Endometrial microvascular endothelial cells (primary cell): ENCODE results near the gene CCSER1. TPM values are rescaled to one million over a fixed set of nuclear protein-coding genes. Genes with fewer than 3 reads are reported as not detected.

Experiments used
- in situ Hi-C: cut with HindIII; loops from 2 replicates; pipeline ENCODE4 v1.10.0; 2017; ENCODE audit warnings: low sequenced_read_pairs, low pct_unique_long_range_greater_than_20kb; ENCODE audit errors: inconsistent ontology term
- total RNA-seq: library from RNA; depleted of rRNA; stranded (reverse); fragments of >200 nt; gene quantifications from one replicate; pipeline ENCODE4 v1.2.3, GENCODE V29; 2015; ENCODE audit errors: inconsistent ontology term

The CCSER1 gene
- total RNA-seq, result 2.0 TPM

DNA sequence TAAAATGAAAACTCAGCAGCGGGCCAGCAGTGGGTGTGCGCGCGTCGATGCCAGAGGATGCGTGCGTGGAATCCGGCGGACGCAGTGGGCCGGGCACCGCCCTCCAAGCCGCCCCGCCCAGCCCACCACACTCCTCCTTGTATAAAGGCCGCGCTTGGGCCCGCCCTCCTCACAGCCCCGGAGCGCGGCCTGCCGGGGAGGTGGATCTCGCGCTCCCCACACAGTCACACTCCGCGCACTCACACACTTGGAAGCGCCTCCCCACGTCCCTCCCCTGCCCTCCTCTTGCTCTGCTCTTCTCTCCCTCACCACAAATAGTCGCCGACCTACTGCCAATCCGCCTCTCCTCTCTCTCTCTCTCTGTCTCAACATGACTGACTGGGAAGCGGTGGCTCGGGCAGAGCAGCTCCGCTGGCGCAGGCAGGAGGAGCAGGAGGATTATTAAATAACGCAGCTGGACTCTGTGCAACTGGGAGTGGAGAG, at the start of gene CCSER1:
TSS of gene CCSER1 (plus strand) at position 172 of the 483 bp plus-strand sequence.
- in situ Hi-C loops, result no loop called here

- in situ Hi-C loops, result no loop called here
These were observed 48.8 kb upstream of the CCSER1 start for GRCh38 chr4:90078440-90078839.

DNA sequence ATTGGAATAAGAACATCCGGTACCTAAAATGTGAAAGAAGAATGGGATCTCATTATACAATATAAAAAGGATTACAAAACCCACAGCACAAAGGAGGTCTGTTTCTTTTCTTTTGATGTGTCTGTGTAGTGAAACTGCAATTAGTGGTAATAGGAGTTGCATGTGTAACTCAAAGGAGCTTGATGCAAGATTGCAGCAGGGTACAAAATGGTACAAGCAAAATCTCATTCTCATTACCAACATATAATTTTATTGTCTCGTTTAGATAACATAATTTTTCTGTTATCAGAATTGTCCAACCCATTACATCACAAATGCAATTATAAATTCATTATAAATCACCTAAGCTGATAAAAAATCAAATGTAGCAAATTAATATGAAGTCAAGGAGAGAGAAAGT, 47.1 kb upstream of the CCSER1 start:
- in situ Hi-C loops, result no loop called here

GRCh38 chr4:90081432-90082144, 45.6 kb upstream of the CCSER1 start:
- in situ Hi-C loops, result no loop called here

DNA sequence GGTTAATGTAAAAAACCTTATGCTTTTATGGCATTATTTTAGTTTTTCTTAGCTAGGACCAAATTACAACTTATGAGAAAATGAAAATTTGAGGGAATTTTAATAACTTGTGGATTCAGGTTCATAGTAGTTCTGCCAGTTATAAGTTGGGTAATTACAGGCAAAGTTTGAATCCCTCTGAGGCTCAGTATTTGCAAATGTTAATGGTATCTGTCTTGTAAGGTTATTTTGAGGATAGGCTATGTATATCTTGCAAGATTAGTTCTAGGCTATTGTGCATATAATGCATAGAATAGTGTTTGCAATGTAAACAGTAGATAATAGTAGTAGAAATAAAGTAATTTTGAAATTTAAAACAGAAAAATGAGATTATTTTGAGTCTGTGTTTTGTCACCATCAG, 44.7 kb upstream of the CCSER1 start:
- in situ Hi-C loops, result no loop called here

GRCh38 chr4:90084277-90084966, 42.8 kb upstream of the CCSER1 start:
- in situ Hi-C loops, result no loop called here

DNA sequence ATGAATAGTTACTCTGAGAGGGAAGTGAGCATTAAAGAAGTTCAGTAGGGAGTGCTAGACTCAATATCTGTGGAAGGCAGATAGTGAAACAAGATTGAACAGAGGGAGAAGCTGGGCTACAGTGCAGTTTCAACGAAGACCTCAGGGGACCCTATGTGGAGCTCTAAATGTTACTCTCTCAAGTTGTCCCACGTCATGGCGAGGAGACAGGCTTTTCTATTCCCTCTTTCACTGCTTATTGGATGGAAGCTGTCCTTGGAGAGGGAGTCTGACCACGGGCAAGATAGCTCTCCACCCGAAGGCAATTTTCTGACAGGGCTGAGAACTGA, 42.3 kb upstream of the CCSER1 start:
- in situ Hi-C loops, result no loop called here

DNA sequence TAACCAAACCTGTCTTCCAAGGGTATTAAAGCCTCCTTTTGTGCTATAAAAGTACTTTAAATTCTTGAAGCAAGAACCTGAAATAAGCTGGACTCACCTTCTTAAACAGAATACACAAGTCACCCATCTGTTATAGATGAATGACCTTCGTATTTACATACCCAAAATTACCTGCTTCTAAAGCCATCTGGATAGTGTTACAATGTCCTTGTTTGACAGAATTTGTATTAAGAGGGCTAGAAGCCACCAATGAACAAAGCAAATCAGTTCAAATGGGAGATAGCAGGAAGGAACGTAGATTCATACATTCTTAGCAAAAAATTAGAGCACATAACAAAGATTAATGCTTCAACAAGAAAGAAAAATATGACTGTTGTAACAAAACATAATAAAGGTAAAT, 33.7 kb upstream of the CCSER1 start:
- in situ Hi-C loops, result no loop called here

DNA sequence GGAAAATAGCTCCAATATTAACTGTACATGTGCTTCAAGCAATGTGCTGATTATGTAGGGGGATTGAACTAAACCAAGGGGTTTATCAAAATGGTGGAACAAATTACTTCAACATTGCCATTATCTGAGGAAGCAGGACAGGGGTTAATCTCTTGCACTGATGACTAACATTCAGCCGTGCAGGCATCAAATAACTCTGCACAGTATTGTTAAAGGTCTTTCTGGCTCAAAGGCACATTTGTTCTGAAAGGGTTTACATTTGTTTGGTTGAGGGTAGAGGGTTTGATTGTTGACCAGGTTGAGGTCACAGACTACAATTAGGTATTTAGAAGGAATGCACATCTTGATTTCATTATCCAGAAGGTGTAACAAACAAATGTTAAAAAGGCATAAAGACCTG, 32.2 kb upstream of the CCSER1 start:
- in situ Hi-C loops, result no loop called here

- in situ Hi-C loops, result no loop called here
These were observed 27.4 kb upstream of the CCSER1 start for GRCh38 chr4:90099812-90100211.

GRCh38 chr4:90103991-90104390, 23.2 kb upstream of the CCSER1 start:
- in situ Hi-C loops, result no loop called here

- in situ Hi-C loops, result no loop called here
These were observed 21.9 kb upstream of the CCSER1 start for GRCh38 chr4:90105274-90105673.

GRCh38 chr4:90112715-90113114, 14.5 kb upstream of the CCSER1 start:
- in situ Hi-C loops, result no loop called here

GRCh38 chr4:90113881-90114457, 13.2 kb upstream of the CCSER1 start:
- in situ Hi-C loops, result no loop called here

- in situ Hi-C loops, result no loop called here
These were observed 8.5 kb upstream of the CCSER1 start for GRCh38 chr4:90118527-90119195.

DNA sequence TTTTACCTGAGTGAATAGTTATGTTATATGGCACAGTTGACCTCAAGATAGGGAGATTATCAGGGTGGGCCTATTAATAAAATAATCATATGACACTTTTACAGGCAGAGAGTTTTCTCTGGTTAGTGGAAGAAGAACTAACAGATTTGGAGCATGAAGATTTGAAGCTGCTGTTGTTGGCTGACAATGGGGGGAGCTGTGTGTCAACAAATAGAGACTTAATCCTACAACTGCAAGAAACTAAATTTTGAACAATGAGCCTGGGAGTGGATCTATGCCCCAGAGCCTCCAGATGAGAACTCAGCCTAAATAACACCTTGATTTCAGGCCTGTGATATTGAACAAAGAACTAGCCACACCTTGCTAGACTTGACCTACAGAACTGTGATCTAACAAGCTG, 7.2 kb upstream of the CCSER1 start:
- in situ Hi-C loops, result no loop called here

- in situ Hi-C loops, result no loop called here
These were observed 6.4 kb upstream of the CCSER1 start for GRCh38 chr4:90120815-90121214.

- in situ Hi-C loops, result no loop called here
These were observed 5.4 kb upstream of the CCSER1 start for GRCh38 chr4:90121676-90122354.

- in situ Hi-C loops, result no loop called here
These were observed 4.8 kb upstream of the CCSER1 start for GRCh38 chr4:90122355-90122748.
